ENCODE measurements around the gene ANO10.

GRCh38 chr3:43362961-43363360 is 258.9 kb downstream of the ANO10 start:
- TF ChIP-seq CTCF (conservative IDR thresholded peaks at IDR 0.05) (no peak), EZH2 (IDR thresholded peaks at IDR 0.05; ENCODE audit: low read depth) (no peak)

Data from PC-9 (cell line).